ENCODE data around the gene SPOCD1. TPM values are rescaled to one million over a fixed set of nuclear protein-coding genes. Genes with fewer than 3 reads are reported as not detected.

Gene SPOCD1
- total RNA-seq, 4 donors from 2014 or later, result 0.48 to 0.80 TPM; not detected in 2

DNA sequence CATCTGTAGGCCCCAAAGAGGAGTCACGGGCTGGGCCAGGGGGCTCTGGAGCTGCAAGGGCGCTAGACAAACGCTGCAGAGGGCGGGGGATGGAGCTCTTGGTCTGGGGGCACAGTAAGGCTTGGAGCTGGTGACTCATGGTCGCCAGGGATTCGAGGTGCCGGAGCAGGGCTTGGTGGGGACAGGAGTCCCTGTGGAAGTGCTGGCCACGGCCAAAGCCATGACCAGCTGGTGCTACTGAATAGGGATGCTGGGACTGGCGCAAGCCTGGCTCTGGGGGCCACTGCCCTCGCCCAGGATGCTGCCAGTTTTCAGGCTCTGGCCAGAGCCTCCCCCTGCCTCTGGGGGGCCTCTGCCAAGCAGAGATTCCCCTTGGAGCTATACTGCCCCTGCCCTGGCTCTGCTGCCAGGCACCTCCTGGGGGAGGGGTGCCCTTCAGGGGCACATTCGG, 25.2 kb downstream of the SPOCD1 start:
- WGBS, 2 donors (ENCODE audit: low coverage in 1 of 2), result 85 to 92% methylated on average over 4 to 11 of the region's 11 CpGs
- in situ Hi-C loops (cut with MboI; ENCODE audit: low pct_ligation_motif_present in 1 of 4, low pct_unique_long_range_greater_than_20kb in 1 of 4, low sequenced_read_pairs in 3 of 4) (loop anchor here in 1 of 4 donors (25.0 kb wide), 1 partner anchor 128 kb away; no protein-coding TSS in a partner anchor), intact Hi-C loops (cut with DNase I; ENCODE audit: low total_unique reads) (no loop called here)
- Histone ChIP-seq H3K36me3 (no peaks in the 10 kb centered on the region), H3K9me3 (no peaks in the 10 kb centered on the region), H3K4me1 (peaks cover 0 to 15% (median 6%) of the 10 kb centered on the region in 4 donors), H3K4me3 (no peak overlapping the region), H3K27me3 (no peaks in the 10 kb centered on the region), H3K27ac (no peak overlapping the region)
- no peak for TF ChIP-seq POLR2A (IDR thresholded peaks at IDR 0.05)
- no peak for TF ChIP-seq EP300 (IDR thresholded peaks at IDR 0.05; ENCODE audit: low read depth)
- TF ChIP-seq POLR2AphosphoS5 (IDR thresholded peaks at IDR 0.05), result no peak
- TF ChIP-seq, protein P1, sequence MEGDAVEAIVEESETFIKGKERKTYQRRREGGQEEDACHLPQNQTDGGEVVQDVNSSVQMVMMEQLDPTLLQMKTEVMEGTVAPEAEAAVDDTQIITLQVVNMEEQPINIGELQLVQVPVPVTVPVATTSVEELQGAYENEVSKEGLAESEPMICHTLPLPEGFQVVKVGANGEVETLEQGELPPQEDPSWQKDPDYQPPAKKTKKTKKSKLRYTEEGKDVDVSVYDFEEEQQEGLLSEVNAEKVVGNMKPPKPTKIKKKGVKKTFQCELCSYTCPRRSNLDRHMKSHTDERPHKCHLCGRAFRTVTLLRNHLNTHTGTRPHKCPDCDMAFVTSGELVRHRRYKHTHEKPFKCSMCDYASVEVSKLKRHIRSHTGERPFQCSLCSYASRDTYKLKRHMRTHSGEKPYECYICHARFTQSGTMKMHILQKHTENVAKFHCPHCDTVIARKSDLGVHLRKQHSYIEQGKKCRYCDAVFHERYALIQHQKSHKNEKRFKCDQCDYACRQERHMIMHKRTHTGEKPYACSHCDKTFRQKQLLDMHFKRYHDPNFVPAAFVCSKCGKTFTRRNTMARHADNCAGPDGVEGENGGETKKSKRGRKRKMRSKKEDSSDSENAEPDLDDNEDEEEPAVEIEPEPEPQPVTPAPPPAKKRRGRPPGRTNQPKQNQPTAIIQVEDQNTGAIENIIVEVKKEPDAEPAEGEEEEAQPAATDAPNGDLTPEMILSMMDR (IDR thresholded peaks at IDR 0.05), result no peak
- DNase-seq, result no peak

DNA sequence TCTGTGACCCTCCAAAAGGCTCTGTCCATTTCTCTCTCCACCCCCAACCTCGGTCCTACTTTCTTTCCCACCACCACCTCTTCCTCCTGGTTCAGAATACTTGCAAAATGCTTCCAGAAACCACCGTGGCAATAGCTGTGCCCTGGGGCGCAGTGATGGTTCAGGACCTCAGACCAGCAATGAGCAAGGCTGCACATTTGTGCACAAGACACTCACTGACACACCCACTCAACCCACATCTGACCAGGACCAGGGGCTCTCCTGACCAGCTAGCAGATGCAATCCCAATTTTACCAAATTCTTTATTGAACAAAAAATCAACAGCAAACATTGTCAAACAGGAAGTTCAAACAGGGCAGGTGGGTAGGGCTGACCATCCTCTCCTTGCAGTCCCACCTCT, 25.7 kb downstream of the SPOCD1 start:
- in situ Hi-C loops (cut with MboI; ENCODE audit: low pct_ligation_motif_present in 1 of 4, low pct_unique_long_range_greater_than_20kb in 1 of 4, low sequenced_read_pairs in 3 of 4), result loop anchor here in 1 of 4 donors (25.0 kb wide), 1 partner anchor 128 kb away; no protein-coding TSS in a partner anchor
- peaks cover 0 to 15% (median 6%) of the 10 kb centered on the region in 4 donors for H3K4me1 ChIP-seq
- no peaks in the 10 kb centered on the region for H3K27me3 ChIP-seq
- 78 to 100% methylated on average over 1 to 3 of the region's 3 CpGs for WGBS, 2 donors (ENCODE audit: low coverage in 1 of 2)
- intact Hi-C loops (cut with DNase I; ENCODE audit: low total_unique reads), result no loop called here
- H3K4me3 ChIP-seq, result no peak overlapping the region
- no peaks in the 10 kb centered on the region for H3K36me3 ChIP-seq
- H3K27ac ChIP-seq, result no peak overlapping the region
- no peak for TF ChIP-seq EP300 (IDR thresholded peaks at IDR 0.05; ENCODE audit: low read depth)
- TF ChIP-seq POLR2A (IDR thresholded peaks at IDR 0.05), result no peak
- TF ChIP-seq, protein P1 (IDR thresholded peaks at IDR 0.05), result no peak
- TF ChIP-seq POLR2AphosphoS5 (IDR thresholded peaks at IDR 0.05), result no peak
- no peaks in the 10 kb centered on the region for H3K9me3 ChIP-seq
- no peak for DNase-seq

DNA sequence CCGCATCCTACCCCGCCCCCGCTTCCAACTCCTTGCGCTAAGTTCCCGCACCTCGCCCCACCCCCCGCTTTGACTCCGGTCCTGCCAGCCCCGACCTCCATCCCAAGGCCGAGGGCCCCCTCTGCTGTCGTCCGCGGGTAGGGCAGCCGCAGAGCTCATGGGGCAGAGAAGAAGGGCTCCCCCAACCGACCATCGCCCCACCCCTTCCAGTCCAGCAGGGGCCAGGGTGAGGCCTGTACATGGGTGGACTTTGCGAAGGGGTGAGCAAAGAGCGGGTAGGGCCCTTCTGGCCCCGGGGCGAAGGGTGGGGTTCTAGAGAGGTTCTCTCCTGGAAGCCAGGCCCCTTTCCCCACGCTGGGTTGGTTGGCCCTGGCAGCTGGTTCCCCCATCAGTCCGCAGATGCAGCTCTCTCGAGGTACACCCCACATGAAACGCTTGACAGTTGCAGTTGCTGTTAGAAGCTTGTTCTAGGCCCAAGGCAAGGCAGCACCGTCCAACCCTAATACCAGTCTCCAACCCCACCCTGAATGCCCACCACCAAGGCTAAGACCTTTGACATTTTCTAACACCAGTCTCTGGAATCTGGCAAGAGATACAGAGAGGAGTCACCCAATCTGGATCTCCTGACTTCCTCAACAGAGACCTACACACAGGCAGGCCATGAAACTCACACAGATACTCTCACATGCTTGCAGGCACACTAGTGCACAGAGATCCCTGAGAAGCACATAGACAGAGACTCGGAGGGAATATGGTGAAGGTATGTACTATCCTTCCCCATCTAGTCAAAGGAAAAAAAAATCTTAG, 26.4 kb downstream of the SPOCD1 start:
- no peaks in the 10 kb centered on the region for H3K9me3 ChIP-seq
- 20 to 100% methylated on average over 1 to 14 of the region's 26 CpGs for WGBS, 2 donors (ENCODE audit: low coverage in 1 of 2)
- H3K4me1 ChIP-seq, result peaks cover 0 to 15% (median 6%) of the 10 kb centered on the region in 4 donors
- intact Hi-C loops (cut with DNase I; ENCODE audit: low total_unique reads), result loop anchor here (2.0 to 10.0 kb wide), 2 partner anchors 127 to 225 kb away; no protein-coding TSS in a partner anchor
- peak overlapping the region; percentile 81 to 90 (median 88) for H3K27ac ChIP-seq
- H3K4me3 ChIP-seq, result peak overlapping the region; percentile 41 to 66 (median 53)
- no peak for TF ChIP-seq POLR2AphosphoS5 (IDR thresholded peaks at IDR 0.05)
- TF ChIP-seq, protein P1 (IDR thresholded peaks at IDR 0.05), result peak; percentile 89 to 96 (median 92)
- H3K27me3 ChIP-seq, result no peaks in the 10 kb centered on the region
- H3K36me3 ChIP-seq, result no peaks in the 10 kb centered on the region
- peak; percentile 98 for DNase-seq
- in situ Hi-C loops (cut with MboI; ENCODE audit: low pct_ligation_motif_present in 1 of 4, low pct_unique_long_range_greater_than_20kb in 1 of 4, low sequenced_read_pairs in 3 of 4), result loop anchor here (5.0 to 25.0 kb wide), 3 partner anchors 125 to 127 kb away; no protein-coding TSS in a partner anchor

DNA sequence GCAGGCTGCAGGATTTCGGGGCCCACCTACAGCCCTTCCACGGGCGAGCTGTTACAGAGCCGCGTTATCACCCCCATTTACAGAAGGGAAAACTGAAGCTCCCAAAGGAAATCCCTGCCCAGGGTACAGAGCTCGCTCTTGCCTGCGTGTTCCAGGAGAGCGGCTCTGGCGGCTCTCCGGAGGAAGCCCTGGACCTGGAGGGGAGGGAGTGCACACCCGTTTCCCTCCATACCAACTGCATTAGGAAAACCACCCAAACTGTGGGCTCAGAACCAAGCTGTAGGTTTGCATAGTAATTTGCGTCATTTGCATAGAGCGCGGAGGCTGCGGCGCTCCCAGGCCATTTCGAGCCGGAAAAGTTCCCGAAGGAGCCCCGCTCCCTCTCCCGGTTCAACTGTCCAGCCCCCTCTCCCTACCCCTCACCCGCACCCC, 27.0 kb downstream of the SPOCD1 start:
- no peaks in the 10 kb centered on the region for H3K36me3 ChIP-seq
- in situ Hi-C loops (cut with MboI; ENCODE audit: low pct_ligation_motif_present in 1 of 4, low pct_unique_long_range_greater_than_20kb in 1 of 4, low sequenced_read_pairs in 3 of 4), result loop anchor here (5.0 to 25.0 kb wide), 3 partner anchors 124 to 127 kb away; no protein-coding TSS in a partner anchor

More for the DNA sequence above, 27.0 kb downstream of the SPOCD1 start:
- intact Hi-C loops (cut with DNase I; ENCODE audit: low total_unique reads), result loop anchor here (2.0 to 10.0 kb wide), 2 partner anchors 126 to 224 kb away; no protein-coding TSS in a partner anchor
- H3K4me1 ChIP-seq, result peaks cover 0 to 15% (median 6%) of the 10 kb centered on the region in 4 donors
- no peaks in the 10 kb centered on the region for H3K9me3 ChIP-seq
- H3K27me3 ChIP-seq, result no peaks in the 10 kb centered on the region
- no peak for TF ChIP-seq POLR2AphosphoS5 (IDR thresholded peaks at IDR 0.05)
- TF ChIP-seq POLR2A (IDR thresholded peaks at IDR 0.05), result no peak
- TF ChIP-seq, protein P1 (IDR thresholded peaks at IDR 0.05), result no peak
- H3K27ac ChIP-seq, result peak overlapping the region; percentile 81 to 90 (median 88)
- 1% methylated on average over 22 of the region's 22 CpGs; no CpG with 5 or more reads in 1 of the 2 donors for WGBS, 2 donors (ENCODE audit: low coverage in 1 of 2)
- H3K4me3 ChIP-seq, result peak overlapping the region; percentile 41 to 66 (median 53)
- DNase-seq, result no peak

Measured in transverse colon (tissue), 4 donors.